ENCODE data around the gene SGCA. TPM values are rescaled to one million over a fixed set of nuclear protein-coding genes. Genes with fewer than 3 reads are reported as not detected.

SGCA gene
- total and polyA plus RNA-seq, 7 donors: 2.5 to 80.1 (median 27.3) TPM

DNA sequence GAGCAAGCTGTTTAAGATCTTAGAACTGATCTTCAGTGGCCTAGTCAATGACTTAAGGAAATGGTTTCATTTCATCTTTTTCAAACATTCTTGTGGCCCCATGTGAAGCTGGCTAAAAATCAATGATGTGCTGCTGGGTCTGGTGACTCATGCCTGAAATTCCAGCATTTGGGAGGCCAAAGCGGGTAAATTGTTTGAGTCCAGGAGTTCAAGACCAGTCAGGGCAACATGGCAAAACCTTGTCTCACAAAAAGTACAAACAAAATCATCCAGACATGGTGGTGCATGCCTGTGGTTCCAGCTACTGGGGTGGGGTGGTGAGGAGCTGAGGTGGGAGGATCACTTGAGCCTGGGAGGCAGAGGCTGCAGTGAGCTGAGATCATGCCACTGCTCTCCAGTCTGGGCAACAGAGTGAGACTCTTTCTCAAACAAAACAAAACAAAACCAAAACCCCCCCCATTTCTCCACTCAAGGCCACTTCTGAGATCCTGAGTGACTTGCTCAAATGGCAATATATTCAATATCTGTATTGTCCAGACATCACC is 53.0 kb downstream of the SGCA start:
- WGBS, 2 donors: 82 to 84% methylated on average over 1 of the region's 1 CpG
- H3K4me3 ChIP-seq: no peak overlapping the region
- DNase-seq: peak; percentile 73

DNA sequence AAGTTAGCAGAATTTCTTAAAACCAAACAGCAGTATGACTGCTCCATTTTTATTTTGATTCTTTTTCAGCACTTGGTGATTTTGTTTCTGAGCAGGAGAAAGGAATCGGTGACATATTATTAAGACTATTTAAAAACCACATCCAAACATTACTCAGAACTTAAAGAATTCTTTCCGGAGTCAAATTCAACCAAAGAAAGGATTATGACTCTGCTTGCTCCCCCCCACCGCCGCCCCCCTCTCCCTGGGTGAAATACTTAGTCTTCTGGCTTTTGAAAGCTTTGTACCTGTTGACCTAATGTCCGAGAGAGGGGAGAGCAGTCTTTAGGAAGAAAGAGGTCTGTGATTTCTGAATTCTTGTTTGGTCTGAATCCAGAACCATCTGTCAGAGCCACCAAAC is 53.5 kb downstream of the SGCA start:
- peaks cover 0 to 56% (median 48%) of the 10 kb centered on the region in 4 donors for H3K4me1 ChIP-seq
- intact Hi-C loops (cut with DNase I): no loop called here
- DNase-seq: no peak
- H3K27me3 ChIP-seq: no peaks in the 10 kb centered on the region
- H3K9me3 ChIP-seq: no peaks in the 10 kb centered on the region
- 73 to 75% methylated on average over 5 of the region's 5 CpGs for WGBS, 2 donors
- peak overlapping the region; percentile 56 to 99 (median 63) for H3K27ac ChIP-seq
- H3K4me3 ChIP-seq: no peak overlapping the region
- TF ChIP-seq EP300 (IDR thresholded peaks at IDR 0.05) (no peak), POLR2AphosphoS5 (IDR thresholded peaks at IDR 0.05) (no peak), CTCF (IDR thresholded peaks at IDR 0.05) (no peak), POLR2A (IDR thresholded peaks at IDR 0.05) (no peak)
- H3K36me3 ChIP-seq: no peaks in the 10 kb centered on the region

More for the DNA sequence above, 53.0 kb downstream of the SGCA start:
- H3K9me3 ChIP-seq: no peaks in the 10 kb centered on the region
- peak overlapping the region; percentile 56 to 99 (median 63) for H3K27ac ChIP-seq
- H3K27me3 ChIP-seq: no peaks in the 10 kb centered on the region
- TF ChIP-seq EP300 (IDR thresholded peaks at IDR 0.05) (no peak), POLR2AphosphoS5 (IDR thresholded peaks at IDR 0.05) (no peak), POLR2A (IDR thresholded peaks at IDR 0.05) (no peak), CTCF (IDR thresholded peaks at IDR 0.05) (no peak)
- no peaks in the 10 kb centered on the region for H3K36me3 ChIP-seq
- intact Hi-C loops (cut with DNase I): no loop called here
- H3K4me1 ChIP-seq: peaks cover 0 to 56% (median 48%) of the 10 kb centered on the region in 4 donors

DNA sequence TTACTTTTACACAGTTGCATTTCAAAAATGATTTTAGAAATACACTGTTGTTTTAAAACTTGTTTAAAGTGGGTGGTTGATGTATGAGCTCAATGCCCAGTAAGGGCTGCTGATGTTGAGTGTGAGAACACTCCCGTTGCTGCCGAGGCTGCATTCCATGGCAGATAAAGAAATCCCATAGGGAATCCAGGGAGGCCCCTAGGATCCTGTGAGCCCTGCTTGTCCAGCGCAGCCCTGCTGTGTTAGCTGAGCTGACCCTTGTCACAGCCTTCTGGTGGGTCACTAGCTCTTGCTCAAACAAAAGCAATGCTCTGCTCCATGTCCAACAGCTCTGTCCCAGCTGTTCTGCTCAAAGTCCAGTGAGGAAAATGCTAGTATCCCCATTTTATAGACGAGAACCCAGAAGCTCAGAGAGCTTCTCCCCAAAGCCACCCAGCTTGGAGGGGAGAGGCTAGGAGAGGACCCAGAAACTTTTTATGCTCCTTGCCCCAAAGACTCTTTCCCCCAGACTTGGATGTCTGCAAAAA is 54.2 kb downstream of the SGCA start:
- peak overlapping the region in 3 of 4 donors; percentile 59 to 99 (median 67) for H3K27ac ChIP-seq
- H3K4me3 ChIP-seq: no peak overlapping the region
- no peaks in the 10 kb centered on the region for H3K9me3 ChIP-seq
- intact Hi-C loops (cut with DNase I): no loop called here
- 54 to 58% methylated on average over 4 of the region's 4 CpGs for WGBS, 2 donors
- H3K36me3 ChIP-seq: no peaks in the 10 kb centered on the region
- no peak for DNase-seq
- no peaks in the 10 kb centered on the region for H3K27me3 ChIP-seq
- TF ChIP-seq CTCF (IDR thresholded peaks at IDR 0.05) (no peak), POLR2A (IDR thresholded peaks at IDR 0.05) (no peak), EP300 (IDR thresholded peaks at IDR 0.05) (no peak), POLR2AphosphoS5 (IDR thresholded peaks at IDR 0.05) (no peak)
- H3K4me1 ChIP-seq: peaks cover 0 to 56% (median 46%) of the 10 kb centered on the region in 4 donors

DNA sequence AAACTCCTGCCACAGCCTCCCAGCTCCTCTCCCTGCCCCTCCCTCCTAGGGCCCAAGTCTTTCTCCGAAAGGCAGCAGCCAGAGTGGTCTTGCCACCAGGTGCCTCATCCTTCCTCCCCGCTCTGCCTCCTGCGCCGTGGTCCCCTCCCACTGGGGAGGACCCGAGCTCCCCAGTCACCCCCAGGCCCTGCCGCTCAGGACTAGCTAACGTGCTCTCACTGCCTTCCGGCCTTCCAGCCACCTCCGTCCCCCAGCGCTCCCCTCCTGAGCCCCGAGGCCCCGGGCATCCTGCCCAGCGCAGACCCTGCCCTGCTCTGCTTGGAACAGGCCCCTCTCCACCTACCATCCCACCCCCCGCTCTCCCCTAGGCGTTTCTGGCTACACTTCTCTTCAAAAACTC is 55.0 kb downstream of the SGCA start:
- H3K9me3 ChIP-seq: peaks cover 0 to 6% (median 0%) of the 10 kb centered on the region in 4 donors
- 88 to 91% methylated on average over 15 of the region's 15 CpGs for WGBS, 2 donors
- no peak for DNase-seq
- peak overlapping the region in 2 of 4 donors; percentile 79 to 99 for H3K27ac ChIP-seq
- intact Hi-C loops (cut with DNase I): no loop called here
- TF ChIP-seq CTCF (IDR thresholded peaks at IDR 0.05) (no peak), POLR2AphosphoS5 (IDR thresholded peaks at IDR 0.05) (no peak), POLR2A (IDR thresholded peaks at IDR 0.05) (no peak), EP300 (IDR thresholded peaks at IDR 0.05) (no peak)
- H3K4me1 ChIP-seq: peaks cover 0 to 56% (median 46%) of the 10 kb centered on the region in 4 donors
- H3K27me3 ChIP-seq: no peaks in the 10 kb centered on the region
- H3K36me3 ChIP-seq: no peaks in the 10 kb centered on the region
- no peak overlapping the region for H3K4me3 ChIP-seq
